GM23248 (cell line): ENCODE measurements around the gene LRBA. TPM values are rescaled to one million over a fixed set of nuclear protein-coding genes. Genes with fewer than 3 reads are reported as not detected.

Experiments used
- DNase-seq: peaks from one replicate; pipeline ENCODE4 v3.0.0-alpha.2; 2015
- H2AFZ ChIP-seq: fragments of 200-600 bp; sonication (generic); 2 replicates; pipeline ENCODE4 v1.6.1; 2016; ENCODE audit warnings: antibody characterized with exemption
- H3F3A ChIP-seq: fragments of 200-600 bp; sonication (generic); 2 replicates; pipeline ENCODE4 v1.6.1; 2016; ENCODE audit warnings: mild to moderate bottlenecking, antibody characterized with exemption, mixed run types; ENCODE audit not compliant: insufficient read depth
- H3K27ac ChIP-seq: fragments of 200-600 bp; sonication (generic); 2 replicates; pipeline ENCODE4 v1.5.1; 2016; ENCODE audit warnings: mild to moderate bottlenecking
- H3K27me3 ChIP-seq: fragments of 200-600 bp; sonication (generic); replicated peaks from 2 replicates; pipeline ENCODE4 v1.6.1; 2016; ENCODE audit warnings: mild to moderate bottlenecking; ENCODE audit not compliant: insufficient read depth
- H3K36me3 ChIP-seq: fragments of 200-600 bp; sonication (generic); 2 replicates; pipeline ENCODE4 v1.6.1; 2016; ENCODE audit warnings: low read depth, mild to moderate bottlenecking
- H3K4me1 ChIP-seq: fragments of 200-600 bp; sonication (generic); 2 replicates; pipeline ENCODE4 v1.6.1; 2016; ENCODE audit warnings: mild to moderate bottlenecking; ENCODE audit not compliant: insufficient read depth
- H3K4me2 ChIP-seq: fragments of 200-600 bp; sonication (generic); one replicate; pipeline ENCODE4 v1.6.1; 2016; ENCODE audit warnings: mild to moderate bottlenecking; ENCODE audit not compliant: unreplicated experiment
- H3K4me3 ChIP-seq: fragments of 200-600 bp; sonication (generic); 2 replicates; pipeline ENCODE4 v1.5.1; 2016; ENCODE audit warnings: mild to moderate bottlenecking
- H3K79me2 ChIP-seq: fragments of 200-600 bp; sonication (generic); 2 replicates; pipeline ENCODE4 v1.6.1; 2016; ENCODE audit warnings: mild to moderate bottlenecking; ENCODE audit not compliant: insufficient read depth
- H3K9ac ChIP-seq: fragments of 200-600 bp; sonication (generic); 2 replicates; pipeline ENCODE4 v1.6.1; 2016; ENCODE audit warnings: mild to moderate bottlenecking
- H3K9me2 ChIP-seq: fragments of 200-600 bp; sonication (generic); 2 replicates; pipeline ENCODE4 v1.6.1; 2016; ENCODE audit warnings: mixed run types, mild to moderate bottlenecking, moderate library complexity; ENCODE audit not compliant: insufficient read depth
- H3K9me3 ChIP-seq: fragments of 200-600 bp; sonication (generic); one replicate; pipeline ENCODE4 v1.6.1; 2017; ENCODE audit warnings: low read depth
- H4K20me1 ChIP-seq: fragments of 200-600 bp; sonication (generic); 2 replicates; pipeline ENCODE4 v1.6.0; 2016; ENCODE audit not compliant: insufficient read depth
- EZH2 ChIP-seq: fragments of 200-600 bp; sonication (generic); IDR thresholded peaks from 2 replicates; pipeline ENCODE4 v1.6.1; 2018; ENCODE audit warnings: antibody characterized with exemption, mild to moderate bottlenecking; ENCODE audit not compliant: insufficient read depth, poor library complexity, severe bottlenecking
- EZH2phosphoT487 ChIP-seq: fragments of 200-600 bp; sonication (generic); IDR thresholded peaks from 2 replicates; pipeline ENCODE4 v1.6.1; 2018; ENCODE audit warnings: antibody characterized with exemption, moderate library complexity, mild to moderate bottlenecking, low read depth; ENCODE audit not compliant: insufficient read depth
- WGBS, 2 experiments: methylation state at CpG; one replicate each; pipeline ENCODE4 v1.1.6; 2015 to 2017; ENCODE audit warnings: low lambda C conversion rate in 2 of 2, low coverage in 1 of 2; ENCODE audit errors: missing lambda C conversion rate in 2 of 2; 5-methylcytosine and 5-hydroxymethylcytosine counted together
- in situ Hi-C: fragments of 300-500 bp; cut with MboI; formaldehyde crosslinking; loops from 2 replicates; pipeline ENCODE4 v1.15.0; 2020
- polyA plus RNA-seq: library from polyadenylated mRNA; unstranded; fragments of >200 nt; fragmentation: Nextera tagmentation; extraction: Ambion mirVana; gene quantifications from 2 replicates; pipeline ENCODE4 v1.2.1, GENCODE V29; 2016
- total RNA-seq: library from RNA; depleted of rRNA; stranded (reverse); fragments of >200 nt; shearing (Covaris generic); gene quantifications from 2 replicates; pipeline ENCODE4 v1.2.3, GENCODE V29; 2014

Gene LRBA
- total and polyA plus RNA-seq, 2 experiments from 2014 or later, result 6.6 to 17.8 TPM

- Histone ChIP-seq H3K27ac (no peak overlapping the region), H3K4me1 (peaks cover 50% of the 10 kb centered on the region), H3F3A (peaks cover 40% of the 10 kb centered on the region), H2AFZ (no peak overlapping the region), H3K9me3 (no peaks in the 10 kb centered on the region), H3K79me2 (no peaks in the 10 kb centered on the region), H3K4me2 (no peak overlapping the region), H3K4me3 (no peak overlapping the region), H4K20me1 (no peaks in the 10 kb centered on the region), H3K9me2 (no peaks in the 10 kb centered on the region), H3K9ac (no peak overlapping the region), H3K27me3 (no peaks in the 10 kb centered on the region), H3K36me3 (no peaks in the 10 kb centered on the region)
- peak; percentile 53 for DNase-seq
- in situ Hi-C loops, result loop anchor here (10.0 kb wide), 1 partner anchor 225 kb away; no protein-coding TSS in a partner anchor
- TF ChIP-seq EZH2, result no peak
- no peak for TF ChIP-seq EZH2phosphoT487
Observed at GRCh38 chr4:150240011-150240410, 775.1 kb downstream of the LRBA start.

- Histone ChIP-seq H3K4me1 (peaks cover 46% of the 10 kb centered on the region), H3K27me3 (no peaks in the 10 kb centered on the region), H3K79me2 (no peaks in the 10 kb centered on the region), H3K4me3 (no peak overlapping the region), H3K9me3 (no peaks in the 10 kb centered on the region), H3F3A (peaks cover 39% of the 10 kb centered on the region), H3K9ac (no peak overlapping the region), H3K9me2 (no peaks in the 10 kb centered on the region), H3K4me2 (peak overlapping the region; percentile 81), H3K36me3 (no peaks in the 10 kb centered on the region), H4K20me1 (no peaks in the 10 kb centered on the region), H2AFZ (no peak overlapping the region), H3K27ac (no peak overlapping the region)
- TF ChIP-seq EZH2, result no peak
- in situ Hi-C loops, result no loop called here
- DNase-seq, result no peak
- 97 to 100% methylated on average over 1 of the region's 1 CpG for WGBS, 2 experiments
Observed at GRCh38 chr4:150238591-150238990, 776.5 kb downstream of the LRBA start.

GRCh38 chr4:150237110-150237872 is 777.8 kb downstream of the LRBA start:
- Histone ChIP-seq H3K4me1 (peaks cover 46% of the 10 kb centered on the region), H2AFZ (no peak overlapping the region), H3K4me3 (peak overlapping the region; percentile 57), H3K36me3 (no peaks in the 10 kb centered on the region), H3K4me2 (peak overlapping the region; percentile 81), H3F3A (peaks cover 39% of the 10 kb centered on the region), H3K9ac (peak overlapping the region; percentile 48), H3K9me3 (no peaks in the 10 kb centered on the region), H3K27ac (peak overlapping the region; percentile 82), H3K27me3 (no peaks in the 10 kb centered on the region), H4K20me1 (no peaks in the 10 kb centered on the region), H3K79me2 (no peaks in the 10 kb centered on the region), H3K9me2 (no peaks in the 10 kb centered on the region)
- TF ChIP-seq EZH2phosphoT487 (0 out of 2 replicates have a peak, but pooled peaks have one; percentile 36), EZH2 (no peak)
- peak; percentile 95 for DNase-seq
- WGBS, 2 experiments, result 3 to 4% methylated on average over 6 of the region's 6 CpGs
- in situ Hi-C loops, result no loop called here

- H3F3A ChIP-seq, result peaks cover 42% of the 10 kb centered on the region
- no peaks in the 10 kb centered on the region for H4K20me1 ChIP-seq
- peak; percentile 55 for DNase-seq
- H3K4me1 ChIP-seq, result peaks cover 46% of the 10 kb centered on the region
- H3K9me3 ChIP-seq, result no peaks in the 10 kb centered on the region
- H3K9me2 ChIP-seq, result no peaks in the 10 kb centered on the region
- in situ Hi-C loops, result no loop called here
- H3K9ac ChIP-seq, result peak overlapping the region; percentile 48
- peak overlapping the region; percentile 72 for H3K4me2 ChIP-seq
- peak overlapping the region; percentile 11; the same call in 1 of the 2 replicates for H2AFZ ChIP-seq
- H3K36me3 ChIP-seq, result no peaks in the 10 kb centered on the region
- H3K27ac ChIP-seq, result peak overlapping the region; percentile 82
- H3K79me2 ChIP-seq, result no peaks in the 10 kb centered on the region
- no peaks in the 10 kb centered on the region for H3K27me3 ChIP-seq
- no peak for TF ChIP-seq EZH2phosphoT487
- no peak for TF ChIP-seq EZH2
- H3K4me3 ChIP-seq, result peak overlapping the region; percentile 44
Observed at GRCh38 chr4:150236626-150237025, 778.5 kb downstream of the LRBA start.
